ENCODE results near the gene WWOX. TPM values are rescaled to one million over a fixed set of nuclear protein-coding genes. Genes with fewer than 3 reads are reported as not detected.

WWOX gene
- total and polyA plus RNA-seq, 2 of the 13 experiments (the other 11 are each of a cell fraction or from before 2014, with no cell fraction given): 9.1 to 37.4 TPM

GRCh38 chr16:78292844-78293380 lies 193.5 kb downstream of the WWOX start (continued):
- TF ChIP-seq ZFP36L2 (CRISPR knock-in tag; IDR thresholded peaks at IDR 0.05): no peak
- TF ChIP-seq UBTF (CRISPR knock-in tag; IDR thresholded peaks at IDR 0.05): no peak
- no peak for TF ChIP-seq FOXK2 (IDR thresholded peaks at IDR 0.05)
- no peak for TF ChIP-seq HMG20B (CRISPR knock-in tag; conservative IDR thresholded peaks at IDR 0.05)
- no peak for TF ChIP-seq ZNF354B (CRISPR knock-in tag; IDR thresholded peaks at IDR 0.05)
- TF ChIP-seq CAMTA2 (CRISPR knock-in tag; IDR thresholded peaks at IDR 0.05; ENCODE audit: borderline replicate concordance): no peak
- no peak for TF ChIP-seq ZNF879 (CRISPR knock-in tag; IDR thresholded peaks at IDR 0.05)
- no peak for TF ChIP-seq RBM22 (optimal IDR thresholded peaks at IDR 0.05; ENCODE audit: low read length)
- TF ChIP-seq ZNF264 (CRISPR knock-in tag; IDR thresholded peaks at IDR 0.05): no peak
- TF ChIP-seq ATF5 (CRISPR knock-in tag; IDR thresholded peaks at IDR 0.05; ENCODE audit: low read depth): no peak
- no peak for TF ChIP-seq HDAC6 (IDR thresholded peaks at IDR 0.05; ENCODE audit: low read depth, low read length)
- TF ChIP-seq ZNF296 (CRISPR knock-in tag; conservative IDR thresholded peaks at IDR 0.05): no peak
- TF ChIP-seq SIN3B (IDR thresholded peaks at IDR 0.05; ENCODE audit: low read length): no peak
- no peak for TF ChIP-seq STAT5B (CRISPR knock-in tag; IDR thresholded peaks at IDR 0.05)
- TF ChIP-seq CENPBD1 (CRISPR knock-in tag; IDR thresholded peaks at IDR 0.05; ENCODE audit: borderline replicate concordance, low read depth): no peak
- peak; percentile 68 for TF ChIP-seq FOXA3 (CRISPR knock-in tag; IDR thresholded peaks at IDR 0.05)
- no peak for TF ChIP-seq KIAA2018 (CRISPR knock-in tag; IDR thresholded peaks at IDR 0.05; ENCODE audit: borderline replicate concordance)
- no peak for TF ChIP-seq SMC3 (IDR thresholded peaks at IDR 0.05; ENCODE audit: low read length)
- TF ChIP-seq BATF2 (CRISPR knock-in tag; IDR thresholded peaks at IDR 0.05): no peak
- TF ChIP-seq HNRNPL (IDR thresholded peaks at IDR 0.05; ENCODE audit: low read depth, low read length): no peak
